Esophagus muscularis mucosa (tissue), 4 donors: ENCODE data around the gene RPSA. TPM values are rescaled to one million over a fixed set of nuclear protein-coding genes. Genes with fewer than 3 reads are reported as not detected.
A peak's percentile ranks its signal among the peaks of the same experiment; 100 is the strongest.

Experiments
- DNase-seq: peaks from one replicate; pipeline ENCODE4 v3.0.0-alpha.2; 2017; ENCODE audit errors: extremely low spot score
- H3K27ac ChIP-seq, 4 donors: fragments of 200-600 bp; sonication (generic); replicated peaks in 1 of 4; 1 replicate in 3 of 4; 2 replicates in 1 of 4; pipeline ENCODE4 v1.5.1; 2016 to 2019; ENCODE audit warnings: mild to moderate bottlenecking in 1 of 4
- H3K27me3 ChIP-seq, 4 donors: fragments of 200-600 bp; sonication (generic); one replicate each; pipeline versions ENCODE4 v1.5.1 to v1.6.0; 2016 to 2019
- H3K36me3 ChIP-seq, 4 donors: fragments of 200-600 bp; sonication (generic); one replicate each; pipeline ENCODE4 v1.5.1; 2016 to 2019
- H3K4me1 ChIP-seq, 4 donors: fragments of 200-600 bp; sonication (generic); one replicate each; pipeline ENCODE4 v1.5.1; 2016 to 2019
- H3K4me3 ChIP-seq, 4 donors: fragments of 200-600 bp; sonication (generic); 1 replicate in 2 of 4; 2 replicates in 2 of 4; pipeline ENCODE4 v1.5.1; 2016 to 2019; ENCODE audit warnings: mild to moderate bottlenecking in 4 of 4, moderate library complexity in 1 of 4
- H3K9me3 ChIP-seq, 4 donors: fragments of 200-600 bp; sonication (generic); 1 replicate in 3 of 4; 2 replicates in 1 of 4; pipeline ENCODE4 v1.5.1; 2016 to 2019
- CTCF ChIP-seq, 3 experiments: fragments of 200-600 bp in 2 of 3; fragments of 450-650 bp in 1 of 3; sonication (generic) in 2 of 3; IDR thresholded peaks; one replicate each; pipeline ENCODE4 v1.5.1; 2017 to 2019; ENCODE audit warnings: antibody characterized with exemption in 3 of 3, mild to moderate bottlenecking in 2 of 3, moderate library complexity in 1 of 3
- EP300 ChIP-seq: sonication (generic); formaldehyde crosslinking; IDR thresholded peaks from one replicate; pipeline ENCODE4 v1.6.1; 2017; ENCODE audit warnings: antibody characterized with exemption
- POLR2A ChIP-seq: fragments of 450-650 bp; IDR thresholded peaks from one replicate; pipeline ENCODE4 v1.6.1; 2017; ENCODE audit warnings: antibody characterized with exemption, moderate library complexity, mild to moderate bottlenecking, low read depth
- POLR2AphosphoS5 ChIP-seq, 2 donors: sonication (generic); formaldehyde crosslinking; IDR thresholded peaks; one replicate each; pipeline ENCODE4 v1.6.1; 2017; ENCODE audit warnings: antibody characterized with exemption in 2 of 2
- WGBS: methylation state at CpG from one replicate; pipeline ENCODE4 v1.1.5; 2018; 5-methylcytosine and 5-hydroxymethylcytosine counted together
- intact Hi-C: fragments of 100-400 bp; cut with DNase I; formaldehyde crosslinking; loops from one replicate; pipeline ENCODE4 v1.15.1; 2023
- total RNA-seq, 4 donors: library from RNA; depleted of rRNA; stranded (reverse); fragments of >200 nt; gene quantifications; one replicate each; pipeline versions ENCODE4 v1.1.0 to v1.2.1, GENCODE V29; 2016

Gene RPSA
- total RNA-seq, 4 donors from 2014 or later: 720 to 1,054 (median 915) TPM

DNA sequence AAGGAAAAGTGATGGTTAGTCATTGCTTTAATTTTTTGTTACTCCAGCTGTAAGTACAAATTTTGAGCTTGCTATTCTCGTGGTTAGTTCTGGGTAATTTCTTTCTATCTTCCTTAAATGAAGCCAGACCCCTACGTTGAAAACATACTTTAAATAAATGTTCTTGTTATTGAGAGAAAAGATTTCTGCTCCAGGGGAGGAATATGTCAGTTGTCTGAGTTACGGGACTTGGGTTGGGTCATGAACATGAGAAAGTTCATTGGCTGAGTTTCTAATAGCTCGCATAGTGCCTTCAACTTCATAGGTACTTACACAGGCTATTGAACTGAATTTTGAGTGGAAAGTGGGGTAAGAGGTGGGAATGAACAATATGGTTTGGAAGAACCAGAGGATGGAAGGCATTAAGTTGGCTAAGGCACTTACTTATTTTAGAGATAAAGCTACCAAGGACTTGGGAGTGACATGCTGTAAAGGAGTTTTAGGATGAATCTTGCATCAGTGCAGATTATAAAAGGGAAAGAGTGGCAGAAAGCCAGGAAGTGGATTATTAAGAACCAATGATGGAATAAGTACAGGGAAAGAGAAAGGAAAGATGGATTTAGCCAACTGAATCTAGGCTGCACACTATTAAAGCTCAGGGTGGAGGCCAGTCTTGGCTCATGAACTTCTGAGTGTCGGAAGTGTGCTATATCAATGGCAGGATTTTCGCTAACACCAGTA is 1.4 kb downstream of the RPSA start:
- DNase-seq: no peak
- Histone ChIP-seq H3K27me3 (no peaks in the 10 kb centered on the region), H3K36me3 (peaks cover 35 to 53% (median 44%) of the 10 kb centered on the region in 4 donors), H3K9me3 (no peaks in the 10 kb centered on the region), H3K27ac (peak overlapping the region; percentile 78 to 88 (median 82)), H3K4me3 (peak overlapping the region; percentile 65 to 77 (median 73)), H3K4me1 (peaks cover 24 to 35% (median 32%) of the 10 kb centered on the region in 4 donors)
- TF ChIP-seq EP300: no peak
- TF ChIP-seq CTCF (IDR thresholded peaks at IDR 0.05): no peak
- TF ChIP-seq POLR2AphosphoS5 (IDR thresholded peaks at IDR 0.05): no peak
- no peak for TF ChIP-seq POLR2A
- WGBS: 73% methylated on average over 6 of the region's 6 CpGs
- intact Hi-C loops: no loop called here

DNA sequence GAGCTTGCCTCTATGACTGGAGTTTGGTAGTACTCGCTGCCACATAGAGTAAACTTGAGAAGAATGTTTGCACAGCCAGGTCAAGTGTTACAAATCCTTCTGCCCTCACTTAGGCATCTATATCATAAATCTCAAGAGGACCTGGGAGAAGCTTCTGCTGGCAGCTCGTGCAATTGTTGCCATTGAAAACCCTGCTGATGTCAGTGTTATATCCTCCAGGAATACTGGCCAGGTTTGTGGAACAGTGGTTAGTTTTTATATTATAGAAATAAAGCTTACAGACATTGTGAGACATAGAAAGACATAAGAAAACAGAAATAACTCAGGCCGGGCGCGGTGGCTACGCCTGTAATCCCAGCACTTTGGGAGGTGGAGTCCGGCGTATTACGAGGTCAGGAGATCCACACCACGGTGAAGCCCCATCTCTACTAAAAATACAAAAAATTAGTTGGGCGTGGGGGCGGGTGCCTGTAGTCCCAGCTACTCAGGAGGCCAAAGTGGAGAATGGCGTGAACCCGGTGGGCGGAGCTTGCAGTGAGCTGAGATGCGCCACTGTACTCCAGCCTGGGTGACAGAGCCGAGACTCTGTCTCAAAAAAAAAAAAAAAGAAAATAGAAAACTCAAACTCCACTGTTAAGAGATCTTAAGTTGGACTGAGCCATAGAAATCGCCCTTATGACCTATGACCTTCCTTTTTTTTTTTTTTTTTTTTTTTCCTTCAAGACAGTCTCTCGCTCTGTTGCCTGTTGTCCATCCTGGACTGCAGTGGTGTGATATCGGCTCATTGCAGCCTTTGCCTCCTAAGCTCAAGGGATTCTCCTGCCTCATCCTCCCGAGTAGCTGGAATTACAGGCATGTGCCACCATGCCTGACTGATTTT is 2.2 kb downstream of the RPSA start:
- H3K4me1 ChIP-seq: peaks cover 24 to 35% (median 32%) of the 10 kb centered on the region in 4 donors
- no peaks in the 10 kb centered on the region for H3K9me3 ChIP-seq
- H3K27me3 ChIP-seq: no peaks in the 10 kb centered on the region
- intact Hi-C loops: no loop called here
- no peak overlapping the region for H3K27ac ChIP-seq
- no peak overlapping the region for H3K4me3 ChIP-seq
- TF ChIP-seq POLR2AphosphoS5 (IDR thresholded peaks at IDR 0.05) (no peak), EP300 (no peak), CTCF (IDR thresholded peaks at IDR 0.05) (no peak), POLR2A (no peak)
- no peak for DNase-seq
- WGBS: 88% methylated on average over 21 of the region's 21 CpGs
- H3K36me3 ChIP-seq: peaks cover 43 to 61% (median 52%) of the 10 kb centered on the region in 4 donors

DNA sequence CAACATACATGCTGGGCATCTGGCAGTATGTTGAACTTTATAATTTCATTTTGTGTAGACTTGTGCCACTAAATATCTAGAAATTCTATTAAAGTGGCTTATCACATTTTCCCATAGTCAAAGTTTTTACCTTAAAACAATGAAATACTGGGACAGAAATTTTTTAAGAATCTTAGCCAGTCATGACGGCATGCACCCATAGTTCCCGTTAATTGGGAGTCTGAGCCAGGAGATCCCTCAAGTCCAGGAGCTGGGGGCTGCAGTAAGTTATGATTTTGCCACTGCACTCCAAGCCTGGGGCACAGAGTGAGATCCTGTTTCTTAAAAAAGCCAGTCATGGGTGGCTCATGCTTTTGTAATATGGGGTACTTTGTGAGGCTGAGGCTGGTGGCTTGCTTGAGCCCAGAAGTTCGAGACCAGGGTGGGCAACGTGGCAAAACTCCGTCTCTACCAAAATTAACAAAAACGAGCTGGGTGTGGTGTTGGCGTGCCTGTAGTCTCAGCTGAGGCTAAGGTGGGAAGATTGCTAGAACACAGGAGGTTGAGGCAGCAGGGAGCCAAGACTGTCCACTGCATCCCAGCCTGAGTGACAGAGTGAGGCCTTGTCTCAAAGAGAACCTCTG is 3.1 kb downstream of the RPSA start:
- H3K27me3 ChIP-seq: no peaks in the 10 kb centered on the region
- H3K36me3 ChIP-seq: peaks cover 44 to 68% (median 61%) of the 10 kb centered on the region in 4 donors
- TF ChIP-seq CTCF (IDR thresholded peaks at IDR 0.05): no peak
- TF ChIP-seq POLR2A: no peak
- TF ChIP-seq POLR2AphosphoS5 (IDR thresholded peaks at IDR 0.05): no peak
- no peak for TF ChIP-seq EP300
- H3K4me1 ChIP-seq: peaks cover 27 to 35% (median 32%) of the 10 kb centered on the region in 4 donors
- intact Hi-C loops: no loop called here
- WGBS: 77% methylated on average over 7 of the region's 7 CpGs
- H3K4me3 ChIP-seq: no peak overlapping the region
- DNase-seq: no peak
- no peaks in the 10 kb centered on the region for H3K9me3 ChIP-seq
- H3K27ac ChIP-seq: no peak overlapping the region

- no peak overlapping the region for H3K4me3 ChIP-seq
- 90% methylated on average over 7 of the region's 7 CpGs for WGBS
- H3K27ac ChIP-seq: no peak overlapping the region
- no peak for DNase-seq
- peaks cover 44 to 72% (median 61%) of the 10 kb centered on the region in 4 donors for H3K36me3 ChIP-seq
- intact Hi-C loops: no loop called here
- no peaks in the 10 kb centered on the region for H3K9me3 ChIP-seq
- no peaks in the 10 kb centered on the region for H3K27me3 ChIP-seq
- peaks cover 27 to 35% (median 31%) of the 10 kb centered on the region in 4 donors for H3K4me1 ChIP-seq
- TF ChIP-seq EP300: no peak
- TF ChIP-seq POLR2A: no peak
- no peak for TF ChIP-seq CTCF (IDR thresholded peaks at IDR 0.05)
- TF ChIP-seq POLR2AphosphoS5 (IDR thresholded peaks at IDR 0.05): no peak
These were observed 4.4 kb downstream of the RPSA start for GRCh38 chr3:39410893-39411292.
